Stimulated activated CD8-positive, alpha-beta memory T cell treated with anti-CD3 and anti-CD28 coated beads, Interleukin-4, amount 100 ng/mL, for 4 hours (primary cell): ENCODE data around the gene ZNF791.
A peak's percentile ranks its signal among the peaks of the same experiment; 100 is the strongest.
"Not testable (repeated sequence)": the region's sequence is repeated elsewhere in the genome, so short reads cannot be mapped to it uniquely, and the experiment has no call there.

Experiments used
- DNase-seq, 2 donors: peaks; one replicate each; pipeline ENCODE4 v3.0.0-alpha.2; 2020; ENCODE audit warnings: low read depth in 2 of 2, low spot score in 1 of 2

ZNF791 gene

GRCh38 chr19:12628040-12629022, 17.6 kb downstream of the ZNF791 start:
- no peak for DNase-seq

GRCh38 chr19:12629215-12629614, 18.5 kb downstream of the ZNF791 start:
- DNase-seq: no peak

GRCh38 chr19:12636631-12637030, 25.9 kb downstream of the ZNF791 start:
- DNase-seq: no peak

- DNase-seq: no peak
Observed at GRCh38 chr19:12638611-12639182, 28.0 kb downstream of the ZNF791 start.

GRCh38 chr19:12639901-12640613, 29.3 kb downstream of the ZNF791 start:
- peak; percentile 64 to 75 for DNase-seq

GRCh38 chr19:12641456-12641855, 30.7 kb downstream of the ZNF791 start:
- no peak for DNase-seq

GRCh38 chr19:12642506-12642905, 31.8 kb downstream of the ZNF791 start:
- no peak for DNase-seq

- DNase-seq: not testable (repeated sequence)
Observed at GRCh38 chr19:12643716-12644115, 33.0 kb downstream of the ZNF791 start.

- DNase-seq: no peak
Observed at GRCh38 chr19:12646551-12646950, 35.8 kb downstream of the ZNF791 start.

- DNase-seq: no peak
Observed at GRCh38 chr19:12647047-12647446, 36.3 kb downstream of the ZNF791 start.

GRCh38 chr19:12647490-12648071, 36.9 kb downstream of the ZNF791 start:
- DNase-seq: no peak

GRCh38 chr19:12648088-12648487, 37.4 kb downstream of the ZNF791 start:
- DNase-seq: no peak

GRCh38 chr19:12649941-12650340, 39.2 kb downstream of the ZNF791 start:
- no peak for DNase-seq

GRCh38 chr19:12652219-12652618, 41.5 kb downstream of the ZNF791 start:
- DNase-seq: no peak

GRCh38 chr19:12655546-12655945, 44.8 kb downstream of the ZNF791 start:
- DNase-seq: no peak

GRCh38 chr19:12656899-12657571, 46.3 kb downstream of the ZNF791 start:
- DNase-seq: no peak

- no peak for DNase-seq
Observed at GRCh38 chr19:12657966-12658365, 47.2 kb downstream of the ZNF791 start.

GRCh38 chr19:12660980-12661379, 50.3 kb downstream of the ZNF791 start:
- no peak for DNase-seq

- DNase-seq: no peak
Observed at GRCh38 chr19:12664406-12665280, 53.9 kb downstream of the ZNF791 start.

- DNase-seq: no peak
Observed at GRCh38 chr19:12665281-12665573, 54.5 kb downstream of the ZNF791 start.
